ENCODE results near the gene FNBP1L.

Gene FNBP1L

DNA sequence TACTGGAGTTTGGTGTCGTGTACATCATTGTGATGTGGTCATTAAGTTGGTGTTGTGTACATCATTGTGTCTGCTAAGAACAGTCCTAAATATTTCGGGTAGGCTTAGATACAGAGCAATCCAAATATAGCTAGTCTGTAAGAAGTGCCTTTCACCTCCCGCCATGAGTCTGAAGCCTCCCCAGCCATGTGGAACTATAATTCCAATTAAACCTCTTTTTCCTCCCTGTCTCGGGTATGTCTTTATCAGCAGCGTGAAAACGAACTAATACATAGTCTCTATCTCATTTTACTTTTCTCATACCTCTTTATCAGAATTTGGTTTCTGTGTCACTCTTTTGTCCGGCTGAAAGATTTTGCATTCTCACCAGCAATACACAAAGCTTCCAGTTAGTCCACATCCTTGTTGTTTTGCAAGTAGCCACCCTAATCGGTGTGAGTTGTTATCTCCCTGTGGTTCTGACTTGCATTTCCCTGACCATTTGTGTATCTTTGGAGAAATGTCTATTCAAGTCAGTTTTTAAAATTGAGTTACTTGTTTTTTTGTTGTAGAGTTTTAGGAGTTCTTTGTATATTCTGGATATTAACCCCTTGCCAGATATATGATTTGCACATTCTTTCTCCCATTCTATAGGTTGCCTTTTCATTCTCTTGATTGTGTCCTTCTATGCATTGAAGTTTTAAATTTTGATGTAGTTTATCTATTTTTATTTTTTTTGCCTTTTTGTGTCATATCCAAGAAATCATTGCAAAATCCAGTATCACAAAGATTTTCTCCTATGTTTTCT, 56.5 kb downstream of the FNBP1L start:
- no peak overlapping the region for H3K4me3 ChIP-seq (ENCODE audit: low read length)
- no peak for DNase-seq (ENCODE audit: low read depth)
- TF ChIP-seq, protein P1, sequence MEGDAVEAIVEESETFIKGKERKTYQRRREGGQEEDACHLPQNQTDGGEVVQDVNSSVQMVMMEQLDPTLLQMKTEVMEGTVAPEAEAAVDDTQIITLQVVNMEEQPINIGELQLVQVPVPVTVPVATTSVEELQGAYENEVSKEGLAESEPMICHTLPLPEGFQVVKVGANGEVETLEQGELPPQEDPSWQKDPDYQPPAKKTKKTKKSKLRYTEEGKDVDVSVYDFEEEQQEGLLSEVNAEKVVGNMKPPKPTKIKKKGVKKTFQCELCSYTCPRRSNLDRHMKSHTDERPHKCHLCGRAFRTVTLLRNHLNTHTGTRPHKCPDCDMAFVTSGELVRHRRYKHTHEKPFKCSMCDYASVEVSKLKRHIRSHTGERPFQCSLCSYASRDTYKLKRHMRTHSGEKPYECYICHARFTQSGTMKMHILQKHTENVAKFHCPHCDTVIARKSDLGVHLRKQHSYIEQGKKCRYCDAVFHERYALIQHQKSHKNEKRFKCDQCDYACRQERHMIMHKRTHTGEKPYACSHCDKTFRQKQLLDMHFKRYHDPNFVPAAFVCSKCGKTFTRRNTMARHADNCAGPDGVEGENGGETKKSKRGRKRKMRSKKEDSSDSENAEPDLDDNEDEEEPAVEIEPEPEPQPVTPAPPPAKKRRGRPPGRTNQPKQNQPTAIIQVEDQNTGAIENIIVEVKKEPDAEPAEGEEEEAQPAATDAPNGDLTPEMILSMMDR (conservative IDR thresholded peaks at IDR 0.05; ENCODE audit: low read length), result no peak

DNA sequence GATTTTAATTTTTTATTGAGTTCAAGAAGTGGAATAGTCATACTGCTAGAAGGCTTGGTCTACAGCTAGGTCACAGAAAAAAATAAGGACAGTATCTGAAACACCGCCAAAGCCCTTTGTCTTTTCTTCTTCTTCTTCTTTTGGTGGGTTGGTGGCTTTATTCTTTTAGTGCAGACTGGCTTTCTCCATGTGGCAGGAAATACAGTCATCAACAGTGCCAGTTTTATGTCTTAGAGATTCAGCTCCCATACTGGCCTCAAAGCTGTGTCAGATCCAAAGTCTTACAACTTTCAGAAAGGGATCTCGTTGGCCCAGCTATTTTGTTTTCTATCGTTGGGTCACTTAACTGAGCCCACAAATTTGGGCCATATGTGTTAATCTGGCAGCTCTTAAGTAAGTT, 58.2 kb downstream of the FNBP1L start:
- no peak overlapping the region for H3K4me3 ChIP-seq (ENCODE audit: low read length)
- TF ChIP-seq, protein P1 (conservative IDR thresholded peaks at IDR 0.05; ENCODE audit: low read length), result no peak
- peak; percentile 3 for DNase-seq (ENCODE audit: low read depth)

- no peak overlapping the region for H3K4me3 ChIP-seq (ENCODE audit: low read length)
- TF ChIP-seq, protein P1 (conservative IDR thresholded peaks at IDR 0.05; ENCODE audit: low read length), result no peak
- no peak for DNase-seq (ENCODE audit: low read depth)
These were observed 68.2 kb downstream of the FNBP1L start for GRCh38 chr1:93516164-93516563.

GRCh38 chr1:93518516-93518915, 70.6 kb downstream of the FNBP1L start:
- TF ChIP-seq, protein P1 (conservative IDR thresholded peaks at IDR 0.05; ENCODE audit: low read length), result no peak
- no peak overlapping the region for H3K4me3 ChIP-seq (ENCODE audit: low read length)
- peak; percentile 5 for DNase-seq (ENCODE audit: low read depth)

DNA sequence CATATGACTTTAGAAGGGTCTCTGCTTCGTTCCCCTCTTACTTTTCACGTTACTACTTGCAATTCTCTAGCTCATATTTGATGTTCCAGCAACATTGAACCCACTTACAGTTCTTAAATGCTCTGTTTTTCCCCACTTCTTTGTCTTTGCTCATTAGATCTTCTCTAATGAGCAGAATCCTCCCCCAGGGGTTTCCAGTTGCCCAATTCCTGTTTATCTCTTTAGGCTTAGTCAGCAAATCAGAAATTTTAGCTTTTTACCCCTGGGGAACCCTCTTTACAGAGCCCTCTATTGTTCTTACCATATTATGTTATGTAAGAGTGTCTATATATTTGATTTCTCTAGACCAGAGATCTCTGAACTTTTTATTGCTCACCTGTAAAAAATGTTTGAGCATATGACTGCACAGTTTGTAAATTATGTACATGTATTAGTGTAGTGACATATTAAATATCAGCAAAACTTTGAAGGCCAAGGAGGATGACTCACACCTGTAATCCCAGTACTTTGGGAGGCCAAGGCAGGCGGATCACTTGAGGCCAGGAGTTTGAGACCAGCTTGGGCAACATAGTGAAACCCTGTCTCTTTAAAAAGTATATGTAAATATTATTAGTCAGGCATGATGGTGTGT, 71.4 kb downstream of the FNBP1L start:
- TF ChIP-seq, protein P1 (conservative IDR thresholded peaks at IDR 0.05; ENCODE audit: low read length), result no peak
- H3K4me3 ChIP-seq (ENCODE audit: low read length), result no peak overlapping the region
- DNase-seq (ENCODE audit: low read depth), result peak; percentile 12

- TF ChIP-seq, protein P1 (conservative IDR thresholded peaks at IDR 0.05; ENCODE audit: low read length), result no peak
- no peak overlapping the region for H3K4me3 ChIP-seq (ENCODE audit: low read length)
- DNase-seq (ENCODE audit: low read depth), result no peak
These were observed 73.7 kb downstream of the FNBP1L start for GRCh38 chr1:93521618-93522017.

DNA sequence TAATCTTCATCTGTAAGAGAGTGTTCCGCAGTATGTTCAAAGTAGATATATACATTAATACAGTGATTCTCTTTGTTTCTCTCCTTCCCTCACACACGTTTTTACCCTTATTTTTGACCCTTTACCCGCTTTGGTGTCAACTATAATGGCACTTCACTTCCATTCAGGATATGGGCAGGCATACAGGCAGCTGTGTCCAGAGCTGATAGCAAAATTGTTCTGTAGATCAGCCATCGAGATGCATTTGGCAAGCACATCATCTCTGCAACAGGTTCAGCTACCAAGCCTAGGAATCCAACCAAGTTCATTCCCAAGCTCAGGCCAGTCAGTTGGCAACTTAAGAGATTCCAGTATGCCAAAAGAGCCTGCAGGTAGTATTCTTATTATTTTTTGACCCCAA, 74.8 kb downstream of the FNBP1L start:
- H3K4me3 ChIP-seq (ENCODE audit: low read length), result no peak overlapping the region
- DNase-seq (ENCODE audit: low read depth), result no peak
- TF ChIP-seq, protein P1 (conservative IDR thresholded peaks at IDR 0.05; ENCODE audit: low read length), result no peak

Data from AG10803 (cell line).